ENCODE data around the gene B3GNT4.

B3GNT4 gene

GRCh38 chr12:122203301-122204166 is at the start of gene B3GNT4:
B3GNT4 (plus strand) TSS chr12:122203709; CDS start chr12:122204619, 910 bp downstream.
- Histone ChIP-seq H3K4me3 (ENCODE audit: low read depth, low read length) (peak within 1 kb of the TSS; percentile 37), H3K9me3 (ENCODE audit: control insufficient read depth, low read length) (no peaks in the 10 kb centered on the region), H3K9ac (no peak within 1 kb of the TSS), H3K27ac (no peak within 1 kb of the TSS), H3K36me3 (ENCODE audit: control insufficient read depth, insufficient read depth, low read length) (no peaks in the 10 kb centered on the region), H3K4me1 (no peaks in the 10 kb centered on the region), H3K27me3 (ENCODE audit: control insufficient read depth, insufficient read depth, low read length) (no peaks in the 10 kb centered on the region), H3K4me2 (ENCODE audit: low read length) (peak within 1 kb of the TSS; percentile 72), H2AFZ (peak within 1 kb of the TSS; percentile 70), H3K79me2 (no peaks in the 10 kb centered on the region)
- TF ChIP-seq CTCF (IDR thresholded peaks at IDR 0.05): no peak

- Histone ChIP-seq H3K9me3 (ENCODE audit: control insufficient read depth, low read length) (no peaks in the 10 kb centered on the region), H3K27me3 (ENCODE audit: control insufficient read depth, insufficient read depth, low read length) (no peaks in the 10 kb centered on the region), H3K27ac (no peak overlapping the region), H3K4me1 (peaks cover 3% of the 10 kb centered on the region), H3K36me3 (ENCODE audit: control insufficient read depth, insufficient read depth, low read length) (no peaks in the 10 kb centered on the region), H3K4me3 (ENCODE audit: low read depth, low read length) (no peak overlapping the region), H2AFZ (no peak overlapping the region), H3K9ac (no peak overlapping the region), H3K4me2 (ENCODE audit: low read length) (no peak overlapping the region), H3K79me2 (no peaks in the 10 kb centered on the region)
- no peak for TF ChIP-seq CTCF (IDR thresholded peaks at IDR 0.05)
These were observed 47.8 kb upstream of the B3GNT4 start for GRCh38 chr12:122155705-122156104.

GRCh38 chr12:122158700-122159285 is 44.7 kb upstream of the B3GNT4 start:
- no peaks in the 10 kb centered on the region for H3K79me2 ChIP-seq
- H3K36me3 ChIP-seq (ENCODE audit: control insufficient read depth, insufficient read depth, low read length): no peaks in the 10 kb centered on the region
- H3K27me3 ChIP-seq (ENCODE audit: control insufficient read depth, insufficient read depth, low read length): no peaks in the 10 kb centered on the region
- H3K27ac ChIP-seq: no peak overlapping the region
- no peaks in the 10 kb centered on the region for H3K9me3 ChIP-seq (ENCODE audit: control insufficient read depth, low read length)
- no peak overlapping the region for H2AFZ ChIP-seq
- no peak overlapping the region for H3K4me2 ChIP-seq (ENCODE audit: low read length)
- no peak overlapping the region for H3K9ac ChIP-seq
- H3K4me3 ChIP-seq (ENCODE audit: low read depth, low read length): no peak overlapping the region
- no peaks in the 10 kb centered on the region for H3K4me1 ChIP-seq
- no peak for TF ChIP-seq CTCF (IDR thresholded peaks at IDR 0.05)

GRCh38 chr12:122159882-122160281 is 43.6 kb upstream of the B3GNT4 start:
- H3K4me2 ChIP-seq (ENCODE audit: low read length): no peak overlapping the region
- no peak overlapping the region for H2AFZ ChIP-seq
- H3K4me1 ChIP-seq: no peaks in the 10 kb centered on the region
- no peaks in the 10 kb centered on the region for H3K9me3 ChIP-seq (ENCODE audit: control insufficient read depth, low read length)
- H3K4me3 ChIP-seq (ENCODE audit: low read depth, low read length): no peak overlapping the region
- H3K27ac ChIP-seq: no peak overlapping the region
- H3K27me3 ChIP-seq (ENCODE audit: control insufficient read depth, insufficient read depth, low read length): no peaks in the 10 kb centered on the region
- no peaks in the 10 kb centered on the region for H3K79me2 ChIP-seq
- H3K36me3 ChIP-seq (ENCODE audit: control insufficient read depth, insufficient read depth, low read length): no peaks in the 10 kb centered on the region
- TF ChIP-seq CTCF (IDR thresholded peaks at IDR 0.05): no peak
- no peak overlapping the region for H3K9ac ChIP-seq
